Ectodermal cell (in vitro differentiated cells): ENCODE results near the gene CFAP70.
"Not testable (repeated sequence)": the region's sequence is repeated elsewhere in the genome, so short reads cannot be mapped to it uniquely, and the experiment has no call there.

Experiments used
- H3K27ac ChIP-seq: 2 replicates; pipeline ENCODE4 v1.7.0; 2013; ENCODE audit warnings: mild to moderate bottlenecking, low read depth, low read length; ENCODE audit not compliant: insufficient read depth, poor library complexity, severe bottlenecking
- H3K27me3 ChIP-seq: 2 replicates; pipeline ENCODE4 v1.7.0; 2013; ENCODE audit warnings: mild to moderate bottlenecking, low read length; ENCODE audit not compliant: insufficient read depth, control insufficient read depth, poor library complexity, severe bottlenecking
- H3K36me3 ChIP-seq: one replicate; pipeline ENCODE4 v1.7.0; 2013; ENCODE audit warnings: low read length; ENCODE audit not compliant: control insufficient read depth, insufficient read depth
- H3K4me1 ChIP-seq: one replicate; pipeline ENCODE4 v1.7.0; 2013; ENCODE audit warnings: low read length; ENCODE audit not compliant: control insufficient read depth, insufficient read depth
- H3K4me3 ChIP-seq: 2 replicates; pipeline ENCODE4 v1.7.0; 2013; ENCODE audit warnings: low read depth, low read length, control low read depth; ENCODE audit not compliant: insufficient read depth
- H3K9me3 ChIP-seq: 2 replicates; pipeline ENCODE4 v1.7.0; 2013; ENCODE audit warnings: mild to moderate bottlenecking, low read length, moderate library complexity; ENCODE audit not compliant: control insufficient read depth
- WGBS, 2 experiments: methylation state at CpG; one replicate each; pipeline ENCODE4 v1.1.7; 2013; ENCODE audit warnings: missing lambda C conversion rate in 2 of 2; 5-methylcytosine and 5-hydroxymethylcytosine counted together

The CFAP70 gene

DNA sequence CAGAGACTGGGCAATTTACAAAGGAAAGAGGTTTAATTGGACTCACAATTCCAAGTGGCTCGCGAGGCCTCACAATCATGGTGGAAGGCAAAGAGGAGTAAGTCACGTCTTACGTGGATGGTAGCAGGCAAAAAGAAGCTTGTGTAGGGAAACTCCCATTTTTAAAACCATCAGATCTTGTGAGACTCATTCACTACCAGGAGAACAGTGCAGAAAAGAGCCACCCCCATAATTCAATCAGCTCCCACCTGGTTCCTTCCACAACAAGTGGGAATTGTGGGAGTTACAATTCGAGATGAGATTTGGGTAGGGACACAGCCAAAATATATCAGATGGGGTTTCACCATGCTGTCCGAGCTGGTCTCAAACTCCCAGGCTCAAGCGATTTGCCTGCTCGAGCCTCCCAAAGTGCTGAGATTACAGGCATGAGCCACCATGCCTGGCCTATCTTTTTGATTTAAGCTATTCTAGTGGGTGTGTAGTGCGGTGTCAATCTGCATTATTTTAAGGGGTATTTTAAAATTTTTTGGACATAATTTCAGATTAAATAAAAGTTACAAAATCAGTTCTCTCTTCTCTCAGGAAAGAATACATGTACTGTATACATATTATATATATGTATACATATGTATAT, 97.2 kb downstream of the CFAP70 start:
- Histone ChIP-seq H3K36me3 (no peaks in the 10 kb centered on the region), H3K4me1 (no peaks in the 10 kb centered on the region), H3K27me3 (no peaks in the 10 kb centered on the region), H3K27ac (no peak overlapping the region), H3K4me3 (no peak overlapping the region), H3K9me3 (no peaks in the 10 kb centered on the region)
- 90 to 94% methylated on average over 8 of the region's 9 CpGs for WGBS, 2 experiments

DNA sequence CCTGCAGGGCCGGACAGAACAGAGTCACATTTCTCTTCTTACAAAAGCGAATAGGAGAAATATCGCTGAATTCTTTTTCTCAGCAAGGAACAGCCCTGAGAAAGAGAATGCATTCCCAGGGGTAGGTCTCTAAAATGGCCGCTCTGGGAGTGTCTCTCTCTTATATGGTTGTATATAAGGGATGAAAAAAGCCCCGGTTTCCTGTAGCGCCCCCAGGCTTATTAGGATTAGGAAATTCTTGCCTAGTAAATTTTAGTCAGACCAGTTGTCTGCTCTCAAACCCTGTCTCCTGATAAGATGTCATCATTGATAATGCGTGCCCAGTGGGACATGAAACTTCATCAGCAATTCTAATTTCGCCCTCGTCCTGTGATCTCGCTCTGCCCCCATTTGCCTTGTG, 100.1 kb downstream of the CFAP70 start:
- 95 to 97% methylated on average over 10 of the region's 10 CpGs for WGBS, 2 experiments
- not testable (repeated sequence) for H3K27ac ChIP-seq, H3K4me1 ChIP-seq, H3K27me3 ChIP-seq, H3K4me3 ChIP-seq, H3K36me3 ChIP-seq, H3K9me3 ChIP-seq

DNA sequence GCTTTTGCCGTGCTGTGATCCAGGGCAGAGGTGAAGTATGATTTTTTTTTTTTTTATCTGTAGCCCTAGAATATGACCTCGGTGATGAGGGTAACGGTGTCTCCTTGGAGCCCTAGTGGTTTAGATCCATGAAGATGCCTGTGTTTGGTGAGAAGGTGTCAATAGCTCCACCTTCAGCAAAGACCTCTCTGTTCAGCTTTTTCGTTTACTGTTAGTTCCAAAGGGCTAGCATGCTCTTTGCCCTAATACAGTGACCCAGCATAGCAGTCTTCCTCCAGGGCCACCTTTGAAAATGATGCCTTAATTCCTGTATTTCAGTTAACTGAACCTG, 105.5 kb downstream of the CFAP70 start:
- Histone ChIP-seq H3K36me3 (peaks cover 12% of the 10 kb centered on the region), H3K4me3 (peak overlapping the region; percentile 57), H3K9me3 (no peaks in the 10 kb centered on the region), H3K4me1 (peaks cover 7% of the 10 kb centered on the region), H3K27me3 (no peaks in the 10 kb centered on the region), H3K27ac (peak overlapping the region; percentile 88)
- 1 to 3% methylated on average over 4 of the region's 4 CpGs for WGBS, 2 experiments

DNA sequence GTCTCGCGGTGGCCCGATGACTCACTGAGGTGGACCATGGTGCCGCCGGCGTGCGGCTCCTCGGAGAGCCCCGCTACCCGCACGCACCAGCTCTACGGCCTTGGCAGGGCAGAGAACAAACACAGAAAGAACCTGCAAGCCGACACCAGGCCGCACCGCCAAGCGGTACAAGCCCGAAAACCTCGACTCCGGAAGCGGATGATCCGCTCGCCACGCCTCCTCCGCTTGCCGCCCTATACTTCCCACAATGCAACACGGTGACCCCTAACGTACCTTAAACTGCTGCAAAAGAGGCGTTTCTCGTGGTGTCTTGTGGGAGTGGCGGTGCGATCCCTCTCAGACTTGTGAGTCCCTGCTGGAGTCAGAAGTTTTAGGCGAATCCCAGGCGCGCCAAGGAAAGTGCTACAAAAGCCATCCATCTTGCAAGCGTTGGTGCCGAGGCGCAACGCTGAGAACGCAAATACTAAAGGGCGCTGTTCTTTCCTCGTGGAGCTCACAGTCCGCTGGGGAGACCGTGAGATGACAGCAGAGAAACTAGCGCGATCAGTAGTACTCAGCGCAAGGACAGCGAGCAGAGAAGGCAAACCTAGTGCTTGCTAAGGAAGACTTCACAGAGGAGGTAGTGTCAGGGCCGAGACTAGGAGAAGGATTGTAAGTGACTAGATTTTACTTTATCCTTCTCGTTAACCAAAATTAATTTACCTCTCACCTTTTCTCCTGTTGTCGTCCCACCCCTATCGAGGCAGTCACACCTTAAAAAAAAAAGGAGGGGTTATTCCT, 106.0 kb downstream of the CFAP70 start, which contains the start of gene MRPS16:
Gene MRPS16 (minus strand): TSS at position 200 of the 780 bp plus-strand sequence. CDS start 162 bp downstream, at position 38.
- Histone ChIP-seq H3K36me3 (peaks cover 12% of the 10 kb centered on the region), H3K4me1 (peaks cover 7% of the 10 kb centered on the region), H3K27me3 (no peaks in the 10 kb centered on the region), H3K4me3 (peak within 1 kb of the TSS; percentile 57), H3K27ac (peak within 1 kb of the TSS; percentile 88), H3K9me3 (no peaks in the 10 kb centered on the region)
- WGBS, 2 experiments = 0% methylated on average over 48 to 51 of the region's 51 CpGs

DNA sequence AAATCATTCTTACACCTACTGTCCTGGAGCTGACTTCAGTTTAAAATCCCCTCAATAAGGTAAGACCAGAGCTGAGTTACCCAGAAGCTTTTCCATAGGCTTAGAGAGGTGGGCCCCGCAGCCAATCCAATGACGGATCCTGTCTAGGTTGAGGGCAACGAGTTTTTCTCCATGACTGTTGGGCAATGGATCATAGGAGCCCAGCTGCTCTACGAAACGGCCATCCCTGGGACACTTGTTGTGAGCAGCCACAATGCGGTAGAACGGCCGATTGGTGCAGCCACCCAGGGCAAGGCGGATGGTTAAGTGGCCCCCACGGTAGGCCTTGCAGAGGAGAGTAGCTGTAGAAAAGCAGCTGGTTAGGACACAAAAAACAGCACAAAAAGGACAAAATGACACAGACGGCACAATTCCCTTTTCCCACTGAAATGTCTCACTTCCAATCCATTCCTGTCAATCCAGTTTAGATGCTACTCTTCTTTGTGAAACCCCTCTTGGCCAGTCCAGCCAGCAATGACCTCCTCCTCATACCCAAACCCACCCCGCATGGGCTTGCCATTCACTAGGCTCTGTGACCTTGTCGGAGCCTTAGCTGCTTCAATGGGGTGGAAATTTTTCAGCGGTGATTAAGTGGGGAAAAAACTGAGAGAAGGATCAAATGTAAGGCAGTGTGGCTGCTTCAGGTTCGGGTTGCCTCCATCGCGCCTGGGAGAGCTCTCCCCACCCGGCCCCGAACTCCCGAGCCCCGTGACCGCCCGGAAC, 106.8 kb downstream of the CFAP70 start:
- H3K4me1 ChIP-seq = peaks cover 7% of the 10 kb centered on the region
- no peaks in the 10 kb centered on the region for H3K9me3 ChIP-seq
- peak overlapping the region; percentile 44 for H3K27ac ChIP-seq
- H3K36me3 ChIP-seq = peaks cover 12% of the 10 kb centered on the region
- H3K4me3 ChIP-seq = peak overlapping the region; percentile 57
- H3K27me3 ChIP-seq = no peaks in the 10 kb centered on the region
- WGBS, 2 experiments = 19 to 20% methylated on average over 23 of the region's 23 CpGs

DNA sequence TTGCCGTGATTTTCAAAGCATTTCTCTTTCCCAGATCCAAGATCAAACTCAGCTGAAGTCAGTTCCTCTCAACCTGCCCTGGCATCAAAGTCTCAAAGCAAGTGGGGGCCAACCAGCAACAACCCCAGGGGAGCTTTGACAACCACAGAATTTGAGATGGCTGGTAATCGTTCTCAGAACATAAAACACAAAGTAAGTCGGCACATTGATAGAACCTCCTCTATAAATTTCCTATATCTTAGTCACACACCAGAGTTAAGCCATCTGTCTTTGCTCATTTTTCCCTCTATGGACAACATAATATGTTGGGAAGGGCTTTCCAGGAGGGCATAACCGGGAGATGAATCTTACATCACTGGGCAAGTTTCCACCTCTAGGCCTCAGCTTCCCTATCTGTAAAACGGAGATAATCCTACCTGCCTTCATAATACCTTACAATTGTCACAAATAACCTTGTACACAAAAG, 110.4 kb downstream of the CFAP70 start:
- H3K4me3 ChIP-seq = no peak overlapping the region
- H3K27me3 ChIP-seq = no peaks in the 10 kb centered on the region
- peaks cover 18% of the 10 kb centered on the region for H3K36me3 ChIP-seq
- no peaks in the 10 kb centered on the region for H3K9me3 ChIP-seq
- H3K4me1 ChIP-seq = peaks cover 19% of the 10 kb centered on the region
- no peak overlapping the region for H3K27ac ChIP-seq
- WGBS, 2 experiments = 87 to 94% methylated on average over 5 of the region's 5 CpGs

DNA sequence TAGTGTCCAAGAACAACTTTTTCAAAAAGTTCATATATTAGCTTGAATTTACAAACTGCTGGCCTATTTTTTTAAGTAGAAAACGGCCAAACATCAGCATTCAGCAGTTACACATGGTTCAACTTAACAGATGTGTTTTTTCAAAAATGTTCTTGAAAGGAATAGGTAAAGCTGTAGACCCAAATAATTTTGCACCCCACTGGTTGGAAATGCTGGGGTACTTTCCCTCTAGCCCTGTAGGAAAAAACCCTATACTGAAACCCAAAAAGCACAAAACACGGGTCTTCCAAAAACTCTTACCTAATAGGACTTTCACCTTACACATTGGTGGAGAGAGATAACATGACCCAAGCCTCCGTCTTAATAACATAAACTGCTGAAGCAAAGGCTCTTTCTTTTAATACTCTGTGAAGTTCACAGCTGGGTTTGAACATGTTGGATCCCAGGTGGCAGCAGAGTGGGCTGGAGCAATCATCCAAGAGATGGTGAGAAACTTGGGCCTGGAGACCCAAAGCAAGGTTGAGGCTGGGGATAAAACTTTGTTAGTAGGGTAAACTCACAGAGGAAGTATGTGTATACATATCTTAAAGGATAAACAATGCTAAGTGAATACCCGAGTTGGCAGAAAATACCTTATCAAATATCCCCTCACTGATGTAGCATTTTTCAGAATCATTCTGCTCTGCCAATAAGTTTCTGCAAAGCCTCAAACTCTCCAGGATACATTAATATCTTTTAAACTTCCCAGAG, 111.0 kb downstream of the CFAP70 start:
- Histone ChIP-seq H3K27ac (no peak overlapping the region), H3K27me3 (no peaks in the 10 kb centered on the region), H3K4me3 (peak overlapping the region; percentile 95), H3K4me1 (peaks cover 19% of the 10 kb centered on the region), H3K36me3 (peaks cover 18% of the 10 kb centered on the region), H3K9me3 (no peaks in the 10 kb centered on the region)
- 65 to 77% methylated on average over 4 of the region's 4 CpGs for WGBS, 2 experiments

DNA sequence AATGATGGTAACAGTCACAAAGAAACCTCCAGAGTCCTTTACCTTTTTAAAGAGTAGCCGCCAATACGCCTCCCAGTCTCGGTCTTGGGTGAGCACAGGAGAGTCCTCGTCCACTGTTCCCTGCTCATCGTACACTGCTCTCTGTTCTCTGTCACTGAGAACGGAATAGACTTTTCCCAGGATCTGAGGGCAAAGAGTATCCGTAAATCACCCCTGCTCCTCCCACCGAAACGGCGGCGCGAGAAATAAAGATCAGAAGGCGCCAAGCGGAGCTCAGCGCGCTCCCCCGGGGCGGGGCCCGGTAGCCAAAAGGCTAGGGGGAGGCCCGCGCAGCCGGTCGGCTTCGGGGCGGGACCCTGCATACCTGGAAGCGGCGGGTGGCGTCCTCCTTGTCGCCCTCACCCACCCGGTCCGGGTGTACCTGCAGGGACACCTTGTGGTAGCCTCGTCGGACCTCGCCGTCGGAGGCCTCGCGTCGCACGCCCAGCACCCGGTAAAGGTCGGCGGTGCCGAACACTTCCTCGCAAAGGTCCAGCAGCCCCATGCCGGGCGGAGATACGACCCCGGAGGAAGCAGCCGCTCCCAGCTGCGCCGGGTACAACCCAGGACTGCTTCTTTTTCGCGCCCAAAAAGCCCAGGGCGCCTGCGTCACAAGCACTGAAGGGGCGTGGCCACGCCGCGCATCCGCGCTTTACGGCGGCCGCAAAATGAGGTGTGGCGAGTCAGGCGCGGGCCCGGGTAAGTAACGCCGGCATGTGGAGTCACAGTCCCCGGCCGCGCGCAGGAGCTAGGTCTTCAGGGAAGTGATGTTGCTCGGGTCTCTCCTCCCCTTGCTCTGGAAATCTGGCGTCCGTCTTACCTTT, 111.8 kb downstream of the CFAP70 start, which contains the start of gene DNAJC9:
Gene DNAJC9 (minus strand): TSS at position 610 of the 863 bp plus-strand sequence. CDS start 66 bp downstream, at position 544.
- Histone ChIP-seq H3K36me3 (peaks cover 24% of the 10 kb centered on the region), H3K4me3 (peak within 1 kb of the TSS; percentile 95), H3K4me1 (peaks cover 19% of the 10 kb centered on the region), H3K9me3 (no peaks in the 10 kb centered on the region), H3K27ac (peak within 1 kb of the TSS; percentile 96), H3K27me3 (no peaks in the 10 kb centered on the region)
- 0% methylated on average over 78 of the region's 78 CpGs for WGBS, 2 experiments

DNA sequence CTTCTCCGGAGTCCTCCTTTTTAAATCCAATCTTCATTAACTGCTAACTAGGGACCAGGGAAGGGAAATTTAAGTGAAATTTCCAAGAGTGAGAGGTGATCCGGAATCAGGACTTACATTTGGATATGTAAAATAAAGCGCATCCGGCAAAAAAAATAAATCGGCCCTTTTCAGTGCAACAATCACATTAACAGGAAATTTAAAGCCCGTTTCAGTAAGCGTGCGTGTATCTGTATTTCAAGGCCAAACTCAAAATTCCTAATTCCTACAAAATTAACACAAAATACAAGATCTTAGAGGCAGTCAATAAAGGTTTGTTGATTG, 112.4 kb downstream of the CFAP70 start:
- Histone ChIP-seq H3K4me1 (peaks cover 17% of the 10 kb centered on the region), H3K36me3 (peaks cover 27% of the 10 kb centered on the region), H3K27me3 (no peaks in the 10 kb centered on the region), H3K9me3 (no peaks in the 10 kb centered on the region), H3K27ac (no peak overlapping the region), H3K4me3 (peak overlapping the region; percentile 95)
- 0 to 2% methylated on average over 7 to 8 of the region's 8 CpGs for WGBS, 2 experiments
